ENCODE measurements around the gene MITF. TPM values are rescaled to one million over a fixed set of nuclear protein-coding genes. Genes with fewer than 3 reads are reported as not detected.

MITF gene
- total RNA-seq, 2 experiments from 2014 or later: not detected

DNA sequence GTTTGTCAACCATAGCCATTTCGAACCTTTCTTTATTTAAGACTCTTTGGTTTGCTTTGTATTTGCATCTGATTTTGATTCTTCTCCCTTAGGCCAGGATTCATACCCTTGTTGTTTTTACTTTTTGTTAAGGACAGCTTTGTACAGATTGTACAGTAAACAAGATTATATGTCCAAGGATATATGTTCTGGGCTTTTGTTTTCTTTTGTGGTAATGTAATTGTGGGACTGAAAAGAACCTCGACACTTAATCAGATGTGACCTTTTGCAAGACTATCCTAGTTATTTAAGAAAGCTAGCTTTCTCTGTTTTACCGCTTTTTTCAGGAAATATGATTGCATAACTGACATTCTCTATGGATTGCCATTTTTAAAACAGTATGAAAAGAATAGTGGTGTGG, 193.2 kb downstream of the MITF start:
- TF ChIP-seq CTCF (conservative IDR thresholded peaks at IDR 0.05; ENCODE audit: low read length): no peak
- TF ChIP-seq EZH2phosphoT487 (IDR thresholded peaks at IDR 0.05; ENCODE audit: borderline replicate concordance, low read depth, low read length): no peak
- Histone ChIP-seq H3K79me2 (ENCODE audit: insufficient read depth, low read depth, low read length) (no peaks in the 10 kb centered on the region), H3K4me3 (ENCODE audit: low read depth, low read length, poor library complexity, severe bottlenecking) (no peak overlapping the region), H3K4me2 (ENCODE audit: low read length) (no peak overlapping the region), H3K36me3 (ENCODE audit: insufficient read depth, low read length) (no peaks in the 10 kb centered on the region), H3K9me3 (ENCODE audit: low read length) (no peaks in the 10 kb centered on the region), H3K4me1 (ENCODE audit: insufficient read depth, low read length, poor library complexity, severe bottlenecking) (no peaks in the 10 kb centered on the region), H4K20me1 (ENCODE audit: insufficient read depth, low read length) (no peaks in the 10 kb centered on the region), H3K9me2 (ENCODE audit: insufficient read depth, low read length) (no peaks in the 10 kb centered on the region), H2AFZ (ENCODE audit: low read length) (no peak overlapping the region), H3K27ac (ENCODE audit: low read depth, low read length, poor library complexity, severe bottlenecking) (no peak overlapping the region)
- DNase-seq (ENCODE audit: low spot score): no peak
- ChIA-PET POLR2A (no interaction called here), CTCF (ENCODE audit: unreplicated experiment) (no interaction called here)
- BruUV-seq (replicated peaks): no TSS peak
- intact Hi-C loops (cut with micrococcal nuclease; ENCODE audit: unreplicated experiment): no loop called here

DNA sequence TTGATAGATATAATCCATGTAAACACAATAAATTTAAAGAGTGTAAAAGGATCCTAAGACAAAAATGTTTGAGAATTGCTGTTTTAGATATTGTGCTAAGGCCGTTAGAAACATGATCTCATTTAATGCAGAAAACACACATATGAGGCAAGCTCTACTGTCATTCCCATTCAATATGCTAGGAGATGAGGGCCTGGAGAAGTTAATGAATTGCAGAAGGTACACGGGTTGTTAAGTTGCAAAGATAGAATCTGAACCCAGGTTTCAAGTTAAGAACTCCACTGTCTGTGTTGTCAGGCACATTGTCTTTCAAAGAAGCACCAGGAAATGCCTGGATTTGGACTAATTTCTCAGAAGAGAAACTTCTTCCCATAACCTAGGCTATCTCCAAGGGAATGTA, 195.1 kb downstream of the MITF start:
- Histone ChIP-seq H3K4me1 (ENCODE audit: insufficient read depth, low read length, poor library complexity, severe bottlenecking) (no peaks in the 10 kb centered on the region), H4K20me1 (ENCODE audit: insufficient read depth, low read length) (no peaks in the 10 kb centered on the region), H3K79me2 (ENCODE audit: insufficient read depth, low read depth, low read length) (no peaks in the 10 kb centered on the region), H2AFZ (ENCODE audit: low read length) (no peak overlapping the region), H3K36me3 (ENCODE audit: insufficient read depth, low read length) (no peaks in the 10 kb centered on the region), H3K9me3 (ENCODE audit: low read length) (no peaks in the 10 kb centered on the region), H3K9me2 (ENCODE audit: insufficient read depth, low read length) (no peaks in the 10 kb centered on the region), H3K27ac (ENCODE audit: low read depth, low read length, poor library complexity, severe bottlenecking) (no peak overlapping the region), H3K4me3 (ENCODE audit: low read depth, low read length, poor library complexity, severe bottlenecking) (no peak overlapping the region), H3K4me2 (ENCODE audit: low read length) (no peak overlapping the region)
- intact Hi-C loops (cut with micrococcal nuclease; ENCODE audit: unreplicated experiment): no loop called here
- no peak for DNase-seq (ENCODE audit: low spot score)
- BruUV-seq (replicated peaks): no TSS peak
- ChIA-PET CTCF (ENCODE audit: unreplicated experiment) (no interaction called here), POLR2A (no interaction called here)
- no peak for TF ChIP-seq CTCF (conservative IDR thresholded peaks at IDR 0.05; ENCODE audit: low read length)
- no peak for TF ChIP-seq EZH2phosphoT487 (IDR thresholded peaks at IDR 0.05; ENCODE audit: borderline replicate concordance, low read depth, low read length)

- BruUV-seq (replicated peaks): no TSS peak
- Histone ChIP-seq H3K9me3 (ENCODE audit: low read length) (no peaks in the 10 kb centered on the region), H3K4me1 (ENCODE audit: insufficient read depth, low read length, poor library complexity, severe bottlenecking) (no peaks in the 10 kb centered on the region), H3K36me3 (ENCODE audit: insufficient read depth, low read length) (no peaks in the 10 kb centered on the region), H3K27ac (ENCODE audit: low read depth, low read length, poor library complexity, severe bottlenecking) (no peak overlapping the region), H2AFZ (ENCODE audit: low read length) (no peak overlapping the region), H3K4me2 (ENCODE audit: low read length) (no peak overlapping the region), H3K79me2 (ENCODE audit: insufficient read depth, low read depth, low read length) (no peaks in the 10 kb centered on the region), H3K9me2 (ENCODE audit: insufficient read depth, low read length) (no peaks in the 10 kb centered on the region), H3K4me3 (ENCODE audit: low read depth, low read length, poor library complexity, severe bottlenecking) (no peak overlapping the region), H4K20me1 (ENCODE audit: insufficient read depth, low read length) (no peaks in the 10 kb centered on the region)
- intact Hi-C loops (cut with micrococcal nuclease; ENCODE audit: unreplicated experiment): no loop called here
- DNase-seq (ENCODE audit: low spot score): no peak
- ChIA-PET POLR2A (no interaction called here), CTCF (ENCODE audit: unreplicated experiment) (no interaction called here)
- no peak for TF ChIP-seq CTCF (conservative IDR thresholded peaks at IDR 0.05; ENCODE audit: low read length)
- no peak for TF ChIP-seq EZH2phosphoT487 (IDR thresholded peaks at IDR 0.05; ENCODE audit: borderline replicate concordance, low read depth, low read length)
These were observed 197.0 kb downstream of the MITF start for GRCh38 chr3:69936266-69936665.
